GM10248 (cell line): ENCODE results near the gene TRIM41.
"Not testable (repeated sequence)": the region's sequence is repeated elsewhere in the genome, so short reads cannot be mapped to it uniquely, and the experiment has no call there.

Experiments used
- CTCF ChIA-PET: fragments of 300-600 bp; sonication (Branson Sonifier 250); formaldehyde crosslinking; extraction: SDS; loops from one replicate; lab custom pipeline; 2021; ENCODE audit warnings: antibody characterized with exemption; lab: Yijun Ruan, JAX
- POLR2A ChIA-PET: fragments of 350-650 bp; sonication (Branson Sonifier 250); formaldehyde crosslinking; extraction: SDS; loops from one replicate; lab custom pipeline; 2020; ENCODE audit warnings: antibody characterized with exemption; lab: Yijun Ruan, JAX
- DNase-seq: peaks from one replicate; pipeline ENCODE4 v3.0.0; 2012; ENCODE audit errors: extremely low spot score
- CTCF ChIP-seq: IDR thresholded peaks from 2 replicates; pipeline ENCODE4 v1.5.1; 2012; ENCODE audit warnings: mild to moderate bottlenecking, low read depth; ENCODE audit errors: extremely low read depth, missing control alignments, control extremely low read depth

Gene TRIM41

GRCh38 chr5:181204113-181204825 lies 18.8 kb upstream of the TRIM41 start:
- DNase-seq, result no peak
- POLR2A ChIA-PET, result interaction anchor here (1.2 kb wide), 1 partner anchor 56 kb away, joined by 3 read pairs; the partner anchor contains the start of gene TRIM52
- TF ChIP-seq CTCF, result no peak
- CTCF ChIA-PET, result interaction anchor here (1.0 to 8.2 kb wide), 3 partner anchors 13 to 37 kb away, joined by 3 to 109 read pairs (median 3); no protein-coding TSS in a partner anchor

GRCh38 chr5:181204826-181205760 lies 18.0 kb upstream of the TRIM41 start, which contains the start of gene TRIM7:
Gene TRIM7, minus strand, starts transcription at chr5:181205196. Its CDS starts 86 bp downstream, at chr5:181205110.
- POLR2A ChIA-PET, result interaction anchor here (1.2 kb wide), 1 partner anchor 55 kb away, joined by 3 read pairs; the partner anchor contains the start of gene TRIM52
- TF ChIP-seq CTCF, result no peak
- CTCF ChIA-PET, result interaction anchor here (1.0 to 8.2 kb wide), 2 partner anchors 14 to 36 kb away, joined by 3 to 109 read pairs; no protein-coding TSS in a partner anchor

GRCh38 chr5:181205761-181206649 lies 17.1 kb upstream of the TRIM41 start:
- TF ChIP-seq CTCF, result no peak
- CTCF ChIA-PET, result interaction anchor here (1.2 to 8.2 kb wide), 8 partner anchors 8 to 46 kb away, joined by 3 to 109 read pairs (median 8); partner anchors contain the start of gene TRIM41
- POLR2A ChIA-PET, result interaction anchor here (0.6 to 1.6 kb wide), 5 partner anchors 8 to 346 kb away, joined by 3 to 8 read pairs (median 4); partner anchors contain the start of gene TRIM52
- no peak for DNase-seq

More at GRCh38 chr5:181204826-181205760, 18.0 kb upstream of the TRIM41 start, which contains the start of gene TRIM7:
- no peak for DNase-seq

GRCh38 chr5:181207214-181207959 lies 15.7 kb upstream of the TRIM41 start:
- CTCF ChIA-PET, result interaction anchor here (1.2 to 8.2 kb wide), 9 partner anchors 9 to 48 kb away, joined by 3 to 109 read pairs (median 7); partner anchors contain the start of gene TRIM41
- DNase-seq, result no peak
- POLR2A ChIA-PET, result interaction anchor here (0.6 to 1.6 kb wide), 4 partner anchors 10 to 32 kb away, joined by 3 to 8 read pairs (median 6); no protein-coding TSS in a partner anchor
- no peak for TF ChIP-seq CTCF

GRCh38 chr5:181207960-181208253 lies 15.2 kb upstream of the TRIM41 start:
- CTCF ChIA-PET, result interaction anchor here (1.3 to 8.2 kb wide), 8 partner anchors 8 to 40 kb away, joined by 3 to 109 read pairs (median 8); partner anchors contain the start of gene TRIM41
- no peak for TF ChIP-seq CTCF
- POLR2A ChIA-PET, result interaction anchor here (1.6 kb wide), 1 partner anchor 10 kb away, joined by 7 read pairs; no protein-coding TSS in a partner anchor
- DNase-seq, result no peak

GRCh38 chr5:181209006-181209405 lies 14.1 kb upstream of the TRIM41 start:
- DNase-seq, POLR2A ChIA-PET: not testable (repeated sequence)
- CTCF ChIA-PET, result interaction anchor here (1.3 to 8.2 kb wide), 4 partner anchors 11 to 19 kb away, joined by 3 to 109 read pairs (median 8); no protein-coding TSS in a partner anchor

GRCh38 chr5:181210148-181210547 lies 12.9 kb upstream of the TRIM41 start:
- DNase-seq, POLR2A ChIA-PET: not testable (repeated sequence)
- CTCF ChIA-PET, result interaction anchor here (1.0 to 1.3 kb wide), 2 partner anchors 10 to 20 kb away, joined by 3 read pairs; no protein-coding TSS in a partner anchor

GRCh38 chr5:181210698-181211097 lies 12.4 kb upstream of the TRIM41 start:
- POLR2A ChIA-PET, DNase-seq: not testable (repeated sequence)
- CTCF ChIA-PET, result interaction anchor here (1.0 kb wide), 1 partner anchor 9 kb away, joined by 3 read pairs; no protein-coding TSS in a partner anchor
